Stimulated activated CD4-positive, alpha-beta T cell treated with anti-CD3 and anti-CD28 coated beads, Interleukin-1b, Interleukin-23, amount 100 ng/mL, for 1 hour (primary cell): ENCODE data around the gene ADORA2B.

ENCODE experiments used
- DNase-seq, 2 donors: peaks; one replicate each; pipeline ENCODE4 v3.0.0-alpha.2; 2020; ENCODE audit warnings: low read depth in 2 of 2

ADORA2B gene

GRCh38 chr17:15981646-15982580, 37.0 kb downstream of the ADORA2B start:
- DNase-seq: no peak

GRCh38 chr17:15996322-15996721, 51.4 kb downstream of the ADORA2B start:
- no peak for DNase-seq

GRCh38 chr17:15998031-15998562, 53.2 kb downstream of the ADORA2B start:
- DNase-seq: no peak

GRCh38 chr17:15999141-15999973, 54.4 kb downstream of the ADORA2B start, which contains the start of the genes TTC19 and ZSWIM7:
TSS of gene TTC19 (plus strand) at chr17:15999824. CDS start at chr17:15999849, 25 bp downstream.
TSS of gene ZSWIM7 (minus strand) at chr17:15999704. CDS start at chr17:15999594, 110 bp downstream.
- DNase-seq: peak; percentile 68 to 83

GRCh38 chr17:15999974-16000827, 55.3 kb downstream of the ADORA2B start:
- no peak for DNase-seq

GRCh38 chr17:16001226-16001897, 56.4 kb downstream of the ADORA2B start:
- no peak for DNase-seq

- DNase-seq: no peak
Observed at GRCh38 chr17:16002708-16003260, 57.9 kb downstream of the ADORA2B start.

GRCh38 chr17:16003841-16004240, 58.9 kb downstream of the ADORA2B start:
- DNase-seq: no peak

GRCh38 chr17:16005636-16006035, 60.7 kb downstream of the ADORA2B start:
- no peak for DNase-seq

GRCh38 chr17:16007439-16007838, 62.5 kb downstream of the ADORA2B start:
- DNase-seq: no peak

- no peak for DNase-seq
Observed at GRCh38 chr17:16013943-16014407, 69.0 kb downstream of the ADORA2B start.

GRCh38 chr17:16019347-16019746, 74.4 kb downstream of the ADORA2B start:
- DNase-seq: no peak

- no peak for DNase-seq
Observed at GRCh38 chr17:16023881-16024280, 79.0 kb downstream of the ADORA2B start.

- DNase-seq: no peak
Observed at GRCh38 chr17:16025202-16025601, 80.3 kb downstream of the ADORA2B start.
